Activated T-helper 17 cell treated with anti-CD3 and anti-CD28 coated beads, Interleukin-2, amount 50 U/mL, for 72 hours (primary cell): ENCODE measurements around the gene DRAM2. TPM values are rescaled to one million over a fixed set of nuclear protein-coding genes. Genes with fewer than 3 reads are reported as not detected.
"Not testable (repeated sequence)": the region's sequence is repeated elsewhere in the genome, so short reads cannot be mapped to it uniquely, and the experiment has no call there.

Source experiments
- ATAC-seq: fragments of 150-1000 bp; cut with Tn5 transposase; replicated peaks from 2 replicates; pipeline ENCODE4 v1.10.0; 2021; ENCODE audit warnings: mild to moderate bottlenecking, moderate library complexity
- H3K27ac Mint-ChIP-seq: one replicate; pipeline ENCODE4 v1.8.0; 2022; ENCODE audit warnings: mixed read lengths
- H3K27me3 Mint-ChIP-seq: one replicate; pipeline ENCODE4 v1.8.0; 2022; ENCODE audit warnings: mixed read lengths
- H3K36me3 Mint-ChIP-seq: one replicate; pipeline ENCODE4 v1.8.0; 2022; ENCODE audit warnings: low read depth, mild to moderate bottlenecking, mixed read lengths
- H3K4me1 Mint-ChIP-seq: one replicate; pipeline ENCODE4 v1.8.0; 2022; ENCODE audit warnings: mixed read lengths
- H3K4me3 Mint-ChIP-seq: one replicate; pipeline ENCODE4 v1.8.0; 2022; ENCODE audit warnings: mild to moderate bottlenecking, mixed read lengths
- H3K9me3 Mint-ChIP-seq: one replicate; pipeline ENCODE4 v1.8.0; 2022; ENCODE audit warnings: mixed read lengths
- total RNA-seq, 2 donors: library from RNA; stranded (reverse); gene quantifications; one replicate each; pipeline ENCODE4 v1.2.3, GENCODE V29; 2022

Gene DRAM2
- total RNA-seq, 2 donors from 2014 or later: 20.6 to 27.2 TPM

DNA sequence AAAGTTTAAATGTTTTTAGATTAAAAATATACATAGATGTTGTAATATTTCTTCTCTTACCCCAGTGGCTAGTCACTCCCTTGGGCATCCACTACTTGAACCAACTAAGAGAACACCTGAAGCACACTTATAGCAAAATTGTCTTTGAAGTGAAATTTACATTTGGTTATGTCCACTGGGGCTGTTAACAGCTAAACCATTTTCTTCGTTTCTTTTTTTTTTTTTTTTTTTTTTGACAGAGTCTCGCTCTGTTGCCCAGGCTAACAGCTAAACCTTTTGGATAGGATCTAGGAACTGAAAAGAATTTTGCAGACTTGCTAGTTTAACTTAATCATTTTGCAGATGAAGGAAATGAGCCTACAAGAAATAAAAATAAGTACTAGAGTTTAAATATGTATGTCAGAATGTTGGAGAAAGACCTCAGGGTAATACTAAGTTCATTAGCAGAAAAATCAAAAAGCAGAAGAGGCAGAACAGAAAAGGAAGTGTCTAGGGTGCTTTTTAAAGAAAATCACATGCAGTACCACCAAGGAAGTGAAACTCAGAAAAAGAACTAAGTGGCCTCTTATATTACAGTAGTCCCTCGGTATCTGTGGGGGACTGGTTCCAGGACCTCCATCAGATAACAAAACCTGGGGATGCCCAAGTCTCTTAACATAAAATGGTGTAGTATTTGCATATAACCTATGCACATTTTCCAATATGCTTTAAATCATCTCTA lies 11.8 kb downstream of the DRAM2 start:
- Mint-ChIP-seq H3K4me3 (no peak overlapping the region), H3K27ac (no peak overlapping the region), H3K9me3 (no peaks in the 10 kb centered on the region), H3K27me3 (no peaks in the 10 kb centered on the region), H3K4me1 (peaks cover 12% of the 10 kb centered on the region), H3K36me3 (peaks cover 89% of the 10 kb centered on the region)
- ATAC-seq: no peak

DNA sequence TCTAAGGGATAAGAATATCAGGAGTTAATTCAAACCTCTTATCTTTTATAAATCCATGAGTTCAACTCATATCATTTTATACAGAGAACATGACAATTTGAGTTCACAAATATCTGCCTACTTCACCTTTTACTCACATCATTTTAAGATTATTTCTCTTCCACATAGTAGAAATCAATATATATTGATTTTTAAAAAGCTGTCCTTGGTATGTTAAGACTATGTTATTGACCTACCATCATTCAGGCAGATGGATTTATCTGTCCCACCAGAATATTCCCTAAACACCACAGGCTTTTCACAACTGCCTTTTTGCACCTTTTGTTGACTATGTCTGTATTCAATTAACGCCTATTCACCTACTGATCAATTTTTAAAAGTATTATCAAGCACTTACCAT lies 13.5 kb downstream of the DRAM2 start:
- no peak for ATAC-seq
- Mint-ChIP-seq H3K36me3 (peaks cover 96% of the 10 kb centered on the region), H3K27ac (no peak overlapping the region), H3K9me3 (no peaks in the 10 kb centered on the region), H3K4me1 (peaks cover 7% of the 10 kb centered on the region), H3K4me3 (no peak overlapping the region), H3K27me3 (no peaks in the 10 kb centered on the region)

DNA sequence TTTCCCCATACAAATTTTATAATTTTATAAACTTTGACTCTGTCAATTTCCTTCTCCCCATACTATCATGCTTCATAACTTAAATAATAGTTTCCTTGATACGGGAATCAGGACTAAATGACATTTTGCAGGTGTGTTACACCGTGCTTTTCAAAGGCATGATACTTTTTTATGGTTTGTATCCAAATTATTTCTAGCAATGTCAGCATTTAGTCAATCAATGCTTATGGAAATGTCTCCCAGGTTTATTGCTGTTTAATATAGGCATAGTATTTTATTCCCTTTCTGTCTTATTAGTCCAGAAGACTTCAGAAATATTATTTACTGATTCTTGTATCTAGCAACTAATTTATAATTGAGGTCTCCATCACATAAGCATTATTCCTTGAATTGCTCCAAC lies 23.4 kb downstream of the DRAM2 start:
- Mint-ChIP-seq H3K4me1 (no peaks in the 10 kb centered on the region), H3K27ac (no peak overlapping the region), H3K36me3 (peaks cover 71% of the 10 kb centered on the region), H3K4me3 (no peak overlapping the region), H3K27me3 (no peaks in the 10 kb centered on the region), H3K9me3 (no peaks in the 10 kb centered on the region)
- ATAC-seq: no peak

DNA sequence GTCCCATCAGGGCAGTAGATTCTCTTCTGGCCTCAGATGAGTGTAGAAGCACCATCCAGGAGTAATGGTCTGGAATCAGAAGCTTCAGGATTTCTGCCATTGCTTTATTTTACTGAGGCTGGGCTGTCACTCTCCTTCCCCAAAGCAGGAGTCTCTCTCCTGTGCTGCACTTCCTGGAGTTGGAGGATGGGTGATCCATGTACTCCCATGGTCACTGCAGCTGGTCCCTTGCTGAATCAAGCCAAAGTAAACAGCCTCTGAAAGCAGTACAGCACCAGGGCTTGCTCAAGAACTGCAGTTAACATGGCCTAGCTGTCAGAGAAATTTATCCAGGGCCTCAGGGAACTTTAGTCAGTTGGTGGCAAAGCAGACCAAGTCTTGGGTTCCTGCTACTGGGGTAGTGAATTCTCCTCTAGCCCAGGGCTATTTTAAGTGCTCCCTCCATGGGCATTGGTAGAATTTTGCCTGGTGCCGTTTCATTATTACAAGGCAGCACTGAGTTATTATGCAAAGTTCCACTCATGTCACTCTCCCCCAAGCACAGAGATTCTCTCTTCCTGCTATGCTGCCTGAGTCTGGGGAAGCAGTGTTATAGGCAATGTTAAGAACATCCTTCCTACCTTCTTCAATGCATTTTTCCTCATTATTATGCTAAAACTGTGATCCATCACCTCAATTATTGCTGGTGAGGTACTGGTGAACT lies 29.5 kb downstream of the DRAM2 start:
- Mint-ChIP-seq H3K9me3 (peaks cover 10% of the 10 kb centered on the region), H3K27ac (no peak overlapping the region), H3K4me1 (no peaks in the 10 kb centered on the region), H3K27me3 (no peaks in the 10 kb centered on the region), H3K36me3 (peaks cover 15% of the 10 kb centered on the region), H3K4me3 (no peak overlapping the region)
- no peak for ATAC-seq

DNA sequence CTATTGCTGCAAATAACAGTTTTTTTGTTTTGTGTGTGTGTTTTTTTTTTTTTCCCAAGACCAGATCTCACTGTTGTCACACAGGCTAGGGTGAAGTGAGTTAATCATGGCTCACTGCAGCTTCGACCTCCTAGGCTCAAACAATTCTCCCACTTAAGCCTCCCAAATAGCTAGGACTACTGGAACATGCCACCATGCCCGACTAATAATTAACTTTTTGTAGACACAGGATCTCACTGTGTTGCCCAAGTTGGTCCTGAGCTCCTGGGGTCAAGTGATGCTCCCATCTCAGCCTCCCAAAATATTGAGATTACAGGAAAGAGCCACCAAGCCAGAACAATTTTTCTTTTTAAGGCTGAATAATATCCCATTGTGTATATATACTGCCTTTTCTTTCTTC lies 34.9 kb downstream of the DRAM2 start:
- H3K36me3 Mint-ChIP-seq: no peaks in the 10 kb centered on the region
- peaks cover 11% of the 10 kb centered on the region for H3K9me3 Mint-ChIP-seq
- ATAC-seq: no peak
- no peaks in the 10 kb centered on the region for H3K27me3 Mint-ChIP-seq
- no peaks in the 10 kb centered on the region for H3K4me1 Mint-ChIP-seq
- no peak overlapping the region for H3K4me3 Mint-ChIP-seq
- H3K27ac Mint-ChIP-seq: no peak overlapping the region

DNA sequence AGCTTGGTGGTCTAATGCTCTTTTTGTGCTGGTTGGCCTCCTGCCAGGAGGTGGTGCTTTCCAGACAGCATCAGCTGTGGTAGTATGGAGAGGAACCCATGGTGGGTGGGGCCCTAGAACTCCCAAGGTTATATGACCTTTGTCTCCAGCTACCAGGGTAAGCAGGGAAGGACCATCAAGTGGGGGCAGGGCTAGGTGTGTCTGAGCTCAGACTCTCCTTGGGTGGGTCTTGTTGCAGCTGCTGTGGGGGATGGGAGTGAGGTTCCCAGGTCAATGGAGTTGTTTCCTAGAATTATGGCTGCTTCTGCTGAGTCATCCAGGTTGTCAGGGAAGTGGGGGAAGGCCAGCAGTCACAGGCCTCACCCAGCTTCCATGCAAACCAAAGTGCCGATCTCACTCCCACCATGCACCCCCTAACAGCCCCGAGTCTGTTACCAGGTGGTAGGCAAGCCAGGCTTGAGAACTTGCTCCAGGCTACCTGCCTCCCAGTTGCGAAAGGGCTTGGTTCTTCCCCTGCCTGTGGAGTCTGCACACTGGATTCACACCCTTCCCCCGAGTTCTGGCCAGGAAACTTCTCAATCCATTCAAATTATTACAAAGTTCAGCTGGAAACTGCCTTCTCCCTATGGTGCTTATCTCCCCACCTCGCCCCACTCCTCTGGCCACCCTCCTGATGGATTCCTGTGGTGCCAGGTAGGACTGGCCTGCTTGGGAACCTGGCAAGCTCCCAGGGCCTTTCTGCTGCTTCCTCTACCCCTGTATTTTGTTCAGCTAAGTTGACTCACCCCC lies 37.8 kb downstream of the DRAM2 start:
- H3K27me3 Mint-ChIP-seq: no peaks in the 10 kb centered on the region
- peaks cover 17% of the 10 kb centered on the region for H3K9me3 Mint-ChIP-seq
- no peak for ATAC-seq
- H3K4me3 Mint-ChIP-seq: no peak overlapping the region
- H3K4me1 Mint-ChIP-seq: no peaks in the 10 kb centered on the region
- no peaks in the 10 kb centered on the region for H3K36me3 Mint-ChIP-seq
- H3K27ac Mint-ChIP-seq: no peak overlapping the region

DNA sequence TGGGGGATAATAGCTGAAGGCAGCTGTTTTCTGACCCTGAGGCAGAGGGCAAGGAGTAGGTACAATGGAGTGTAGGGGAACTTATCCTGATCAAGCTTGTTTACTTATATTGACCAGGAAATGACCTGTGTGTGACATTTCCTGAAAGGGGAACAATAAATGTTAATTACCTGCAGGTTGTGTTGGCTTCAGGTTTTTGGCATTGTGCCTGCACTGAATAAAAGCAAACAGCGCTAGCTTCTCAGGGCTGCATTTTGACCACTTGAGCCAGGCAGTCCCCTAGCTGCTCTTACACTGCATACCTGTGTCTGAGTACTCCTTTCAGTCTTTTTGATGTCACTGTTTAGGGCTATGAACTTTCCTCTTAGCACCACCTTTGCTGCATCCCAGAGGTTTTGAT lies 40.6 kb downstream of the DRAM2 start:
- H3K27me3 Mint-ChIP-seq: no peaks in the 10 kb centered on the region
- peaks cover 21% of the 10 kb centered on the region for H3K9me3 Mint-ChIP-seq
- H3K36me3 Mint-ChIP-seq: no peaks in the 10 kb centered on the region
- H3K4me3 Mint-ChIP-seq: no peak overlapping the region
- H3K4me1 Mint-ChIP-seq: no peaks in the 10 kb centered on the region
- no peak overlapping the region for H3K27ac Mint-ChIP-seq
- ATAC-seq: no peak

DNA sequence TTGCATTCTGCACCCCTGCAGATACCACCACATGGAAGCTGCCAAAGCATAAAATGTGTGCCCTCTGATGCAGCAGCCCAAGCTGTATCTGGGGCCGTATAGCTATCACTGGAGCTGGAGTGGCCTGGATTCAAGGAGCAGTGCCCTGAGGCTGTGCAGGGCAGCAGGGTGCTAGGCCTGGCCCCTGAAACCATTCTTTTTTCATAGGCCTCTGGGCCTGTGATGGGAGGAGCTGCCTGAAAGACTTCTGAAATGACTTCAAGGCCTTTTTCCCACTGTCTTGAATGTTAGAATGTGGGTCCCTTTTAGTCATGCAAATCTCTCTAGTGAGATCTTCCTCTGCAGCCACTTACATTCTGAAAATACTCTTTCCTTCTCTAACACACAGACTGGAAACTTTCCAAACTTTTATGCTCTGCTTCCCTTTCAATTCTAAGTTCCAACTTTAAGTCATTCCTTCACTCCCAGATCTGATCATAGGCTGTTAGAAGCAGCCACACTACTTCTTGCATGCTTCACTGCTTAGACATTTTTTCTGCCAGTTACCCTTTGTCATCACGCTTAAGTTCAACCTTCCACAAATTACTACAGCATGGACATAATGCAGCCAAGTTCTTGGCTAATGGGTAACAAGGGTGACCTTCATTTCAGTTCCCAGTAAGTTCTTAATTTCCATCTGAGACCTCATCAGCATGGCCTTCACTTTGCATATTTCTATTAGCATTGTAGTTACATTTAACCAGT lies 42.4 kb downstream of the DRAM2 start:
- no peak for ATAC-seq
- H3K4me3 Mint-ChIP-seq: no peak overlapping the region
- no peaks in the 10 kb centered on the region for H3K36me3 Mint-ChIP-seq
- H3K4me1 Mint-ChIP-seq: no peaks in the 10 kb centered on the region
- H3K9me3 Mint-ChIP-seq: peaks cover 20% of the 10 kb centered on the region
- H3K27ac Mint-ChIP-seq: no peak overlapping the region
- peaks cover 3% of the 10 kb centered on the region for H3K27me3 Mint-ChIP-seq

DNA sequence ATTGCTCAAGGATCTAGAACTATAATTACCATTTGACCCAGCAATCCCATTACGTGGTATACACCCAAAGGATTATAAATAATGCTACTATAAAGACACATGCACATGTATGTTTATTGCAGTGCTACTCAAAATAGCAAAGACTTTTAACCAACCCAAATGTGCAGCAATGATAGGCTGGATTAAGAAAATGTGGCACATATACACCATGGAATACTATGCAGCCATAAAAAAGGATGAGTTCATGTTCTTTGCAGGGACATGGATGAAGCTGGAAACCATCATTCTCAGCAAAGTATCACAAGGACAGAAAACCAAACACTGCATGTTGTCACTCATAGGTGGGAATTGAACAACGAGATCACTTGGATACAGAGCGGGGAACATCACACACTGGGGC lies 44.5 kb downstream of the DRAM2 start:
- H3K9me3 Mint-ChIP-seq: peaks cover 17% of the 10 kb centered on the region
- not testable (repeated sequence) for H3K4me1 Mint-ChIP-seq, H3K27me3 Mint-ChIP-seq, ATAC-seq, H3K4me3 Mint-ChIP-seq, H3K27ac Mint-ChIP-seq, H3K36me3 Mint-ChIP-seq

DNA sequence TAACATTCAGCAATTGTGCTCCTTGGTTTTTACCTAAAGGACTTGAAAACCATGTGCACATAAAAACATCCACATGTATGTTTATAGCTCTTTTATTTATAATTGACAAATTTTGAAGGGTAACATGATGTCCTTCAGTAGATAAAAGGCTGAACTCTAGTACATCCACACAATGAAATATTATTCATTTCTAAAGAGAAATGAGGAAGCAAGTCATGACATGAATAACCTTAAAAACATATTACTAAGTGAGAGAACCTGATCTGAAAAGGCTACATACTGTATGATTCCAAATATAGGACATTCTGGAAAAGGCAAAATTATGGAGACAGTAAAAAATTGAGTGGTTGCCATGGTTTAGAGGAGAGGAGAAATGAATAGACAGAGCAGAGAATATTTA lies 50.3 kb downstream of the DRAM2 start:
- Mint-ChIP-seq H3K4me3 (no peak overlapping the region), H3K27ac (no peak overlapping the region), H3K36me3 (no peaks in the 10 kb centered on the region), H3K4me1 (no peaks in the 10 kb centered on the region), H3K9me3 (no peaks in the 10 kb centered on the region), H3K27me3 (peaks cover 23% of the 10 kb centered on the region)
- ATAC-seq: no peak

DNA sequence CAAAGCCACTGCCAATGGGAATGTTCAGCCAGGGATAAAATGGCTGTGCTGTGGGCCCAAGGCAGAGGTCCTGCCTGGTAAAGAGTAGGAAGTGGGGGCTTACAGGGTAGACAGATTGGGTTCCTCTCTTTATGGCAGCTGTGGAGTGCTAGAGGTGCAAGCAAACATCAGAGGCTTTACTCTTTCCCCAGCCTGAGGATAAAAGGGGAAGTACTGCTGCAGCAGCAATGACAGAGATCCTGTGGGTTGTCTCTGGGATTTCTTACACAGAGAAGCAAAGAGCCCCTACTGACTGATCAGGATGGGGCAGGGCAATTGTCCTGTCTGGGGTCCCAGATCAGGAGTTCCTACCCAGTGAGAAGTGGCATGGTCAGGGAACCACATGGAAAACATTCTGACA lies 54.2 kb downstream of the DRAM2 start:
- Mint-ChIP-seq H3K4me1 (no peaks in the 10 kb centered on the region), H3K4me3 (no peak overlapping the region), H3K36me3 (no peaks in the 10 kb centered on the region), H3K9me3 (no peaks in the 10 kb centered on the region), H3K27ac (no peak overlapping the region), H3K27me3 (peaks cover 41% of the 10 kb centered on the region)
- no peak for ATAC-seq

DNA sequence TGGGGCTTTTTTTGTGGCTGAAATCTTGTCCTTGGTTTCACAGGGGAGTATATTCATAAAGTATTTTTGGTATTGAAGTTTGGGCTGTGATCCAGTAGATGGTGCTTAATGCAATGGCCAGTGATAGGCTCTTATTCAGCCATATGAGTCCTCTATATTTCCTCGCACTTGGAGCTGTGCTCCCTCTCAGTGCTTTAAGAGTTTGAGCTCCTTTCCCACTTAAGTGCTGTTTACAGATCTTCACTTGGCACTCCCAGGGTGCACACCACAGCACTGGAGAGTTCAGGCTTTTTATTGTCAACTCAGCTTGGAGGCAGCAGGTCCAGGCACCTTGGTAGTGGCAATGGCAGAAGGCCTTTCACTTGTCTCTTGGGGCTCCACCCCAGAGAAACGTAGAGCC lies 54.9 kb downstream of the DRAM2 start:
- Mint-ChIP-seq H3K9me3 (no peaks in the 10 kb centered on the region), H3K27me3 (peaks cover 42% of the 10 kb centered on the region), H3K4me3 (no peak overlapping the region), H3K27ac (no peak overlapping the region), H3K36me3 (no peaks in the 10 kb centered on the region), H3K4me1 (no peaks in the 10 kb centered on the region)
- no peak for ATAC-seq

DNA sequence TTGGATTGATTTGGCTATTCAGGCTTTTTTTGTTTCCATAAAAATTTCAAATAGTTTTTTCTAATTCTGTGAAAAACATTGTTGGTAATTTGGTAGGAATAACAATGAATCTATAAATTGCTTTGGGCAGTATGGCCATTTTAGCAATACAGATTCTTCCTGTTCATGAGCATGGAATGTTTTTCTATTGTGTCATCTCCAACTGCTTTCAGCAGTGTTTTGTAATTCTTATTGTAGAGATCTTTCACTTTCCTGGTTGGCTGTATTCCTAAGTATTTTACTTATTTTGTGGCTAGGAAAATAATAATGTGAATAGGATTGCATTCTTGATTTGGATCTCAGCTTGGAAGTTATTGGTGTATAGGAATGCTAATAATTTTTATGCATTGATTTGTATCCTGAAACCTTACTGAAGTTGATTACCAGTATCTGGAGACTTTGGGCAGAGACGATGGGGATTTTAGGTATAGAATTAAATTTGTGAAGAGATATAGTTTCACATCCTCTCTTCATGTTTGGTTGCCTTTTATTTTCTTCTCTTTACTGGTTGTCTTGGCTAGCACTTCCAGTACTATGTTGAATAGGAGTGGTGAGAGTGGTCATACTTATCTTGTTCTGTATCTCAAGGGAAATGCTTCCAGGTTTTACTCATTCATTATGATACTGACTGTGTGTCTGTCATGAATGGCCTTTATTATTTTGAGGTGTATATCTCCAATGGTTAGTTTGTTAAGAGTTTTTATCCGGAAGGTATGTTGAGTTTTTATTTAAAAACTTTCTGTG lies 57.3 kb downstream of the DRAM2 start:
- Mint-ChIP-seq H3K36me3 (no peaks in the 10 kb centered on the region), H3K9me3 (no peaks in the 10 kb centered on the region), H3K27me3 (peaks cover 33% of the 10 kb centered on the region), H3K27ac (no peak overlapping the region), H3K4me3 (no peak overlapping the region), H3K4me1 (no peaks in the 10 kb centered on the region)
- no peak for ATAC-seq

DNA sequence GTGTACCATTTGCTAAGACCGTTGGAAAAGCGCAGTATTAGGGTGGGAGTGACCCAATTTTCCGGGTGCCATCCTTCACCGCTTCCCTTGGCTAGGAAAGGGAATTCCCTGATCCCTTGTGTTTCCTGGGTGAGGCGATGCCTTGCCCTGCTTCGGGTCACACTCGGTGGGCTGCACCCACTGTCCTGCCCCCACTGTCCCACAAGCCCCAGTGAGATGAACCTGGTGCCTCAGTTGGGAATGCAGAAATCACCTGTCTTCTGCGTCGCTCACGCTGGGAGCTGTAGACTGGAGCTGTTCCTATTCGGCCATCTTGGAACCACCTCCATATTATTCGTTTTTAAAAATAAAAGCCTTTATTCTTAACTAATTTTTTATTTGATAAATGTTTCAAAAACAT lies 60.6 kb downstream of the DRAM2 start:
- ATAC-seq, H3K4me1 Mint-ChIP-seq, H3K9me3 Mint-ChIP-seq, H3K27ac Mint-ChIP-seq, H3K4me3 Mint-ChIP-seq, H3K36me3 Mint-ChIP-seq: not testable (repeated sequence)
- peaks cover 31% of the 10 kb centered on the region for H3K27me3 Mint-ChIP-seq
